T-helper 2 cell (primary cell): ENCODE results near the gene CDH23.

Experiments used
- DNase-seq, 5 experiments: peaks; one replicate each; pipeline versions ENCODE4 v3.0.0 to v3.0.0-alpha.2; 2012 to 2022

Gene CDH23

GRCh38 chr10:71782221-71782916, 385.6 kb downstream of the CDH23 start:
- DNase-seq, result no peak

DNA sequence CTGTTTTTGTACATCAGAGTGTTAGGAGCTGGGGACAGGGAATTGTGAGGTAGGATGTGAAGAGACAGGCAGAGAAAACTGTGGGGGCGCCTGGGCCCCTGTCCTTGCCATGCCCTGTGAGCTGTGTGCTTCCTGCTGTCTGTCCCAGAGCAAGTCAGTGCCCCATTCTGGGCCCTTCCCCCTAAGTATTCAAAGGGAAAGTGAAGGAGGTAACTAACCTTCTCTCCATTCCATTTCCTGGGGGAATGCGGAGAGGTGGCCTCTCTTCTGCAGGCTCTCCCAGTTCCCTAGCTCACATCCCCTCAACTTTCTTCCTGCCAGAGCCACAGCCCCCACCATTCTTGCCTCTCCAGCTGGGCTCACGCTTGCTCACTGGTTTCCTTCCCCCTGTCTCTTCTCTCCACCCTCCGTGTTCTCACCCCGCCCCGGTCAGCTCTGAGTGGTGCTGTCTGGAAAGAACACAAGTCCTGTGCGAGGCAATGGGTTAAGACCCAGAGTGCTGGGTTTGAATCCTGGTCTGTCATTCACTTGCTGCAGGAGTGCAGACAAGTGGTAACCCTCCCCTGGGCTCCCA, 386.3 kb downstream of the CDH23 start:
- no peak for DNase-seq

- DNase-seq, result no peak
These were observed 387.4 kb downstream of the CDH23 start for GRCh38 chr10:71783917-71784678.

DNA sequence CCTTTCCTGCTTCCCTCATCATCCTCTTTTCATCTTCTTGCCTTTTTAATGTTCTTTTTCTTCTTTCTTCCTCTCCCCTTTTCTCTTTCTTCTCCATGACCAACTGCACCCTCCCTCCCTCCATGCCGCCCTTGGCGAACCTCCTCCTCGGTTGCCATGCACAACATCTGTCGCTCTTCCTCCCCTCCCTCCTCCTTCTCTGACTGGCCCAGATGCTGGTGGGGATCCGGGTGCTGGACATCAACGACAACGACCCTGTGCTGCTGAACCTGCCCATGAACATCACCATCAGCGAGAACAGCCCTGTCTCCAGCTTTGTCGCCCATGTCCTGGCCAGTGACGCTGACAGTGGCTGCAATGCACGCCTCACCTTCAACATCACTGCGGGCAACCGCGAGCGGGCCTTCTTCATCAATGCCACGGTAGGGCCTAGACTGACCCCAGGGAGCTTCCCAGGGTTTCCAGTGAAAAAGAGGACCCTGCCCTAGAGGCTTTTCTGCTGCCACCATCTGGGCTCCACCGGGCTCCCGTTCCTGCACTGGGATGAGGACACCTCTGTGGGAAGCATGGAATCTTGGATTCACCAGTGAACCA, 388.1 kb downstream of the CDH23 start:
- no peak for DNase-seq

GRCh38 chr10:71788954-71789353, 392.2 kb downstream of the CDH23 start:
- no peak for DNase-seq

- no peak for DNase-seq
These were observed 393.2 kb downstream of the CDH23 start for GRCh38 chr10:71789871-71790270.

DNA sequence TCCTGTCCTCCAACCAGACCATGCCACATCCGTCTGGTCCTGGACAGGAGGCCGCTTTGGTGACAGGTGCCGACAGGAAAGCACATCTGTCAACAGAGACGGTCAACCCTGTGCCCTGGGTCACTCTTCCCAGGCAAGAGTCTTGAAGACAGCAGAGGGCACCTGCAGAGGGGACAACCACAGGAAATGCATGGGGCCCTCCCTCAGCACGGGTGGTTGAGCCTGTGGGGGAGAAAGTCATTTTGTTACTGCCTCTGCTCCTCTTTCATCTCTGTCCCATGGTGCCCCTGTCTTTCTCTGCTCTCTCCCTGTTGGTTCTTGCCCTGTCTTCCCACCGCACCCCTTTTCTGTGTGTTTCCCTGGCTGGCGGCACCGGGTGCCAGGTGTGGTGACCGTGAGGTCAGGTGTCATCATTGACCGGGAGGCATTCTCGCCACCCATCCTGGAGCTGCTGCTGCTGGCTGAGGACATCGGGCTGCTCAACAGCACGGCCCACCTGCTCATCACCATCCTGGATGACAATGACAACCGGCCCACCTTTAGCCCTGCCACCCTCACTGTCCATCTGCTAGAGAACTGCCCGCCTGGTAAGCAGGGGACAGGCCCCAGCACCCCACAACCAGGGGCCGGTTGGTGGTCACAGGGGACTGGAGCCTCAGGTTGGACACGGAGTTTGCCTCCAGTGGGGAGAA, 394.2 kb downstream of the CDH23 start:
- no peak for DNase-seq

GRCh38 chr10:71795248-71795647, 398.5 kb downstream of the CDH23 start:
- no peak for DNase-seq

DNA sequence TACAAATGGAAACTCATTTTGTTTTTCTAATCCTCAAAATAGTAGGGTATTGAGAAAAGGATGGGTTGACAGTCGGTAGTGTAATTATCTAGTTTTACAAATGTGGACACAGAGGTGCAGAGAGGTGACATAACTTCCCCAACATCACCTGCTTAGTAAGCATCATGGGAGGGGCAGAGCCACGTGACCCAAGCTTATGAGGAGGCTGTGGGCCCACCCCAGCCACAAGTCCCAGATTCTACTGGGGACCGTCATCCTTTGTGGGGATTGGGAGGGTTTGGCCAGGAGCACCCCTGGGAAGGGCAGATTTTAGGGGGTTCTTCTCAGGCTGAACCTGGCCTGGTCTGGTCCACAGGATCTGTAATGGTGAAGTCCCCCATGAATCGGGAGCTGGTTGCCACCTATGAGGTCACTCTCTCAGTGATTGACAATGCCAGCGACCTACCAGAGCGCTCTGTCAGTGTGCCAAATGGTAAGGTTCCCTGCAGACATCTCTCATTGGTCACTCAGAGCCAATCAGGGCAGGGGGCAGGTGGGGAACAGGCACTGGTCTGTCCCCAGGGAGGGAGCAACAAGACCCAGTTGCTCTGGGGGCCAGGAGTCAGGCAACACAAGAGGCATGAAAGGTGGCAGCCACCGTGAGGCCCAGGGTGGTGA, 400.2 kb downstream of the CDH23 start:
- no peak for DNase-seq

- no peak for DNase-seq
These were observed 401.0 kb downstream of the CDH23 start for GRCh38 chr10:71797533-71798307.

DNA sequence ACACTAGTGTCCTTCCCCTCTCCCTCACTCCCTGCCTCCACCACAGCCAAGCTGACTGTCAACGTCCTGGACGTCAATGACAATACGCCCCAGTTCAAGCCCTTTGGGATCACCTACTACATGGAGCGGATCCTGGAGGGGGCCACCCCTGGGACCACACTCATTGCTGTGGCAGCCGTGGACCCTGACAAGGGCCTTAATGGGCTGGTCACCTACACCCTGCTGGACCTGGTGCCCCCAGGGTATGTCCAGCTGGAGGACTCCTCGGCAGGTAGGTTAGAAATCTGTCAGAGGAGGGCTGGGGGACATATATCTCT, 401.5 kb downstream of the CDH23 start:
- DNase-seq, result no peak

DNA sequence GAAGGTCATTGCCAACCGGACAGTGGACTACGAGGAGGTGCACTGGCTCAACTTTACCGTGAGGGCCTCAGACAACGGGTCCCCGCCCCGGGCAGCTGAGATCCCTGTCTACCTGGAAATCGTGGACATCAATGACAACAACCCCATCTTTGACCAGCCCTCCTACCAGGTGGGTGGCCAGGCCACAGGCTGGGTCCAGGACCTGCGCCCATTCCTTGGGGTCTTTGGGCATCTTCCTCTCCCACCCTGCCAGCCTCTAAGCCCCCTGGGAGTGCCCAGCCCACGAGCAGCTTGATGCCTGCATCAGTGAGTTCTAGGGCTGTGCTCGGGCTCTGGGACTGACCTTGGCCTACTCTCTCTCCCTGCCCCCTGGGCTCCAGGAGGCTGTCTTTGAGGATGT, 402.4 kb downstream of the CDH23 start:
- no peak for DNase-seq

GRCh38 chr10:71799608-71800453, 403.1 kb downstream of the CDH23 start:
- DNase-seq, result no peak

DNA sequence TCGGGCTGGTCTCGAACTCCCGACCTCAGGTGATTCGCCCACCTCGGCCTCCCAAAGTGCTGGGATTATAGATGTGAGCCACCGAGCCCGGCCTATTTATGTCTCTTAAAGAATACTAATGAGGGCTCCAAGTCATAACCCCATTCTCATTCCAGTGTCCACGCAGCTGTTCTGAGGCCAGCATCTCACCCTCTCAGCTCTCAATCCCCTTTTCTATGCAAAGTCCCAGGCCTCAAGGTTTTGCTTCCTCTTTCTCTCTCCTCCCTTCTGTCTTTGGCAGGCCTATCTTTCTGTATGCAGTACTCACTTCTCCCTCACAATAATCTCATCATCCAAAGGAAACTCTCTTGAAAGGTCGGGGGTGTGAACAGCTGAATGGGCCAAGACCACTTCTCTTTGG, 404.6 kb downstream of the CDH23 start:
- DNase-seq, result no peak

DNA sequence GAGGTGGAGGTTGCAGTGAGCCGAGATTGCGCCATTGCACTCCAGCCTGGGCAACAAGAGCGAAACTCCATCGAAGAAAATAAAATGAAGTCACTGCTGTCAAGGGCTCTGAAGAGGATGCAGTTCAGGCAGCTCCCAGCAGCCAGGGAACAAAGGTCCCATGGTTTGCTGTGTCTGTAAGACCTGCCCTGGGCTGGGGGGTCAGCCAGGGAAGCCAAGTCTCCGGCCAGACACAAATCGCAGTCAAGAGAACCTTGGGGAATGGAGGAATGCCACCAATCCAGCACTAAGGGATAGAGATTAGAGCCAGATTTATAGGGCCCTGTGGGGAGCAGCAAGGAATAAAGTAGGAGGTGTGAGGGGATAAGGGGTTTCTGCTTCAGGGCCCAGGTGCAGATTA, 405.5 kb downstream of the CDH23 start:
- DNase-seq, result no peak

- no peak for DNase-seq
These were observed 406.2 kb downstream of the CDH23 start for GRCh38 chr10:71802715-71803488.

- DNase-seq, result no peak
These were observed 407.4 kb downstream of the CDH23 start for GRCh38 chr10:71804077-71804476.

DNA sequence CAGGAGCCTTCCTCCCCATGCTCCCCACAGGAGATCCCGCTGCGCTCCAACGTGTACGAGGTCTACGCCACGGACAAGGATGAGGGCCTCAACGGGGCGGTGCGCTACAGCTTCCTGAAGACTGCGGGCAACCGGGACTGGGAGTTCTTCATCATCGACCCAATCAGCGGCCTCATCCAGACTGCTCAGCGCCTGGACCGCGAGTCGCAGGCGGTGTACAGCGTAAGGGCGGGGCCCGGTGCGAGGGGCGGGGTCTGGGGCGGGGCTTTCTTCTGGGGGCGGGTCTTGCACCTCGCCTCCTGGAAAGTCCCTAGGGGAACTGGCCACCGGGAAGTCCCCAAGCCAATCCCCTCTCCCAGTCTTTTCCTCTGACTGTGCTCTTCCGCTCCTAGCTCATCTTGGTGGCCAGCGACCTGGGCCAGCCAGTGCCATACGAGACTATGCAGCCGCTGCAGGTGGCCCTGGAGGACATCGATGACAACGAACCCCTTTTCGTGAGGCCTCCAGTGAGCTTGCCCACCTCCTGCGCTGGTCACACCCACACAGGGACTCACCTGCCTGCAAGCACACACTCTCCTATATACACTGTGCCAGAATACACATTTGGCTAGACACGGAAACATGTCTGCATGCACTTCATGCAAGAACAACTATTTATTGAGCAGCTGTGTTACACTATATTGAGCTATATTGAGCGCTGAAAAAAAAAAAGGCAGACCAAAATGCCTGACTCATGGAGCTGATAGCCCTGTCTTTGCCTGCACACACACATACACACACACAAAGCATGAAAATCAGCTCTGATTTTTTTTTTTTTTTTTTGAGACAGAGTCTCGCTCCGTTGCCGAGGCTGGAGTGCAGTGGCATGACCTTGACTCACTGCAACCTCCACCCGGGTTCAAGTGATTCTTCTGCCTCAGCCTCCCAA, 409.3 kb downstream of the CDH23 start:
- DNase-seq, result no peak
